Activated CD4-positive, alpha-beta T cell treated with anti-CD3 and anti-CD28 coated beads, Interleukin-2, Interleukin-6, amounts not matched to agents 100 ng/mL and 50 ng/mL, durations not matched to agents 16 hours and 8 hours (primary cell): ENCODE measurements around the gene ZDHHC14.

Experiments
- DNase-seq: peaks from one replicate; pipeline ENCODE4 v3.0.0-alpha.2; 2020

ZDHHC14 gene

GRCh38 chr6:157605484-157605883 is 224.5 kb downstream of the ZDHHC14 start:
- no peak for DNase-seq

- no peak for DNase-seq
Observed at GRCh38 chr6:157606516-157606915, 225.5 kb downstream of the ZDHHC14 start.

- no peak for DNase-seq
Observed at GRCh38 chr6:157607317-157608109, 226.5 kb downstream of the ZDHHC14 start.

DNA sequence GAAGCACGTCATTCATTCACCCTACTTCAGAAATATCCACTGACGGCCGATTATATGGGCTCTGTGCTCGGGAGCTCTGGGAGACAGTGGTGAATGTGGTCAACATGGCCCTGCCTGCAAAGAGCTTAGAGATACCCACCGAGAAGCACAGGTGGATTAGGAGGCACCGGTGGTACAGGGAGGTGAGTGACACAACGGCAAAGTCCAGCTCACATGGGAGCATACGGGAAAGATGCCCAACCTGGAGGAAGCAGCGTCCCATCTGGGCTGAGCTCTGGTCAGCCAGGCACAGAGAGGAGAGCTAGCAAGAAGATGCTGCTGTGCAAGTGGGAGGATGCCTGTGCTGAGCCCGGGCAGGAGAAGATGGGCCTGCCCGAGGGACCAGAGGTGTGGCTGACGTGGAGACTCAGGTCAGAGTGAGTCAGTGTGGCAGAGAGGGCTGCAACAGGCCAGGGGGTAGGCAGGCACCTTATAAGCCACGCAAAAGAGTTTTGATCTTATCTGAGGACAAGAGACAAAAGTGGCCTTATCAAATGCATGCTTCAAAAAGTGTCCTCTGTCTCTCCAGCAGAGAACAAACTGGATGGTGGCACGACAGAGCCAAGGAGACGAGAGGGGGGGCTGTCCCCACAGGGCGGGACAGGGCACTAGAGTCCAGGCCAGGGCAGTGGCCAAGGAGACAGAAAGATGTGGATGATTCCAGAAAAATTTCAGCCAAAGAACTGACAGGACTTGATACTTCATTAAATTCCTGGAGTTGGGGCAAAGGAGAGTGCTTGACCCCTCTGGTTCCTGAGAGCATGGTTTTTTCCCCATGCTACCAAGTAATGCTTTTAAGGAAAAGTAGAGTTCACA is 227.5 kb downstream of the ZDHHC14 start:
- no peak for DNase-seq

DNA sequence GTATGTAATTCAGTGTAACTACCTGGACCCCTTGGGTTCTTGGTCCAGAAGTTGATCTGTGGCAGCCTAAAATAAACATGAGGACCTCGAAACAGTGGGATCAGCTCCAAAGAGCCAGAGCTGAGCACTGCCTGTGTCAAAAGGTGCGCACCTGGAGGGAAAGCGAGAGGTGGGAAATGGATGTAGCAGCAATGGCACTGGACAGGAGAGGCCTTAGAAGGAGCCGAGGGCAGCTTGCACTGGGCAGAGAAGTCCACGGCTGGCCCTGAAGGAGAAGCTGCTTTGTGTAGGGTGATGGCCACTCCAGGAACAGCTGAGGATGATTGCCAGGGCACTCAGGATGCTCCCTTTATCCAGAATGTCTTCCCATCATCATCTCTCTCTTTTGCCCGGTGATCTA is 228.1 kb downstream of the ZDHHC14 start:
- no peak for DNase-seq

DNA sequence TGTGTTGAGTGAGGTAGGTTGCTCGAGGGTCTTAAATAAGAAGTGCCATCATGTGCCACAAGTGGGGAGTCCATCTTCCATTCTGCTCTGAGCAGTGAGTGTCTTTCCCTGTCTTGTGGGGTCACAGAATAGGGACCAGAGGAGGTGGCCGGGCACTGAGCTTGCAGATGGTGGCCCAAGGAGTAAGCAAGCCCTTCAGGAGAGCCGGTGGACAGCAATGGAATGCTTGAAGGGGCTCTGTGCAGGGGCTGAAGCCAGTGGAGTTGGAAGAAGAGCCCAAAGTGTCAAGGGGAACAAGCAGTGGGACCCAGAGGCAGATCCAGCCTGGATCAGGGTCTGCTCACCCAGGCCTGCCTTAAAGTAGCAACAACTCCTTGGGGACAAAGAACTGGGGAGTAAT is 228.6 kb downstream of the ZDHHC14 start:
- no peak for DNase-seq

- no peak for DNase-seq
Observed at GRCh38 chr6:157610451-157610999, 229.5 kb downstream of the ZDHHC14 start.

DNA sequence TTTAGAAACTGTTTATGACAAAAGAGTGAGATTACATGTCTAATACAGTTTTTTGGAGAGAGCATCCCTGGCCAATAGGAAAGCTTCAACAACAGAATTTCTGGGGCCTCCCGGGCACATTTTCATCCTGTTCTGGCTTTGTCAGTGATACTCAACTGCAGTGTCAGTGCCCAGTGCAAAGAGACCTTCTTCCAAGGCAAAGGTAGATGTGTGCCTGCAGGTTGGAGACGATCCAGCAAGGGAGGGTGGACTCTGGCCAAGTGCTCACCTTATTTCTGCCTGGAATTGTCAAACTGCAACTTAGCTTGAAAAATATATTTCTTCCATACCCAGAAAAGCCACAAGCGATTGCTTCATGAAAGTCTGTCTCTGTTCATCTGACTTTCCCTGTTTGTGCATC is 230.4 kb downstream of the ZDHHC14 start:
- no peak for DNase-seq

- DNase-seq: no peak
Observed at GRCh38 chr6:157613011-157613522, 232.1 kb downstream of the ZDHHC14 start.

GRCh38 chr6:157614026-157614568 is 233.1 kb downstream of the ZDHHC14 start:
- DNase-seq: no peak

DNA sequence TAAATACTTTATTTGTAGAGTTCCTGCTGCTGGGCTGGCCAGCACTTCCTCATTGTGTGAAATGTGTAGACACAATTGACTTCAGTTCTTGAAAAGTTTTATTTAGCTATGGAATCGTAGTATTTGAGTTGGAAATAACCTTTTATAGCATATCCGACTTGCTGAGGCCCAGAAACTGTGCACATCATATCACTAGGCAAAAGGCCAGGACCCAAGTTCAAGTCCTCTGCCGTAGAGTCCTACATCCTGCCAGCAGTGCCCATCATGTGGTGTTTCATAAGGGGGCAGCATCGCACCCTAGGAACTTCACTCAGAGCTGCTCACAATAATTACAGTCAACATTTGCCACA is 234.4 kb downstream of the ZDHHC14 start:
- no peak for DNase-seq

GRCh38 chr6:157615951-157616350 is 235.0 kb downstream of the ZDHHC14 start:
- DNase-seq: no peak

- DNase-seq: no peak
Observed at GRCh38 chr6:157620944-157621343, 240.0 kb downstream of the ZDHHC14 start.

DNA sequence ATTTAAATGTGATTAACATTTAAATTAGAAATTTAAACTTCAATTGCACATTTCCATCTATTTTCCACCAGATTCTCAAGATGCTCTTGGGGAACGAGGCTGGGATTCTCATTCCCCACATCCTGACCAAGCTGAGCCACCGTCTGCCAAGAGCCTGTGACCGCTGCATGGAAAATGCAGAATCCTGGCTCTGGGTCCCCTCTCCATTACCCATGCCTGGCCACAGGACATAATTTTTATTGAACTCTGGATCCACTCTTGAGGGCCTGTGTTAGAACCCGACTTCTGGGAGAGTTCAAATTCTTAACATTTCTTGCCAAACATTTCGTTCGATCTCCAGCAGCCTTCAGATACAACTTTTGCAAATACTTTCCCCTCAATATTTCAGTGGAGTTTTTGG is 240.4 kb downstream of the ZDHHC14 start:
- no peak for DNase-seq

DNA sequence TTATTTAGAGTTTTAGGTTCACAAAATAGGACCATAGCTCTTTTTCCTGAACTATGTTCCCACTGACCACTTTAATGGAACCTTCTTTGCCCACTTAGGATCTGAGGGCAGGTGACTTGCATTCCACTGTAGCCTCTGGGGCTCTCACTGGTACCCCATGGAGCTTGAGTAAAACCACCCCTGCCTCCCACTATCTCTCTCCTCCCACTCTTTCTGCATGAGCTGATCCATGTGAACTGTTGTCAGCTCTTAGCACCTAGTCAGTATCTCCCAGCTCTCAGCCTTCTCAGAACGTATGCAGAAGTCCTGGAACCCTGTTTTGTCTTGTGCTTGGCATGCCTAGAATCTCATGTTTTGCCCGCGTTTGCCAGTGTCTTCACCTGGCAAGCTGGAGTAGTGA is 241.4 kb downstream of the ZDHHC14 start:
- DNase-seq: no peak

DNA sequence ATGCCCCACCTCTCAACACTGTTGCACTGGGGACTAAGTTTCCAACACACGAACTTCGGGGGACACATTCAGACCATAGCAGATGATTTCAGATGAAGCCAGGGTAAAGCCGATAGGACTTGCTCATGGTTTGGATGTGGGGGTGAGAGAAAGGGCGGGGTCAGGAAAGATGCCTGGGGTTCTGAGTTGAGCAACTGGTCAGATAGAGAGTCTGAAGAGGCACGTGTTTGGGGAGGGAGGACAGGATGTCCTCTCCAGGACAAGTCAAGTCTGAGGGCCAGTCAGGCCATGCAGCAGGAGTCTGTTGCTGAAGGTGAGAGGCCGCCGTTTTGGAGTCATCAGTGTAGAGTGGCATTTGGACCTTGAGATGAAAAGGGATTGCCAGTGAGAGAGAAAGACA is 244.1 kb downstream of the ZDHHC14 start:
- no peak for DNase-seq

GRCh38 chr6:157625764-157626163 is 244.8 kb downstream of the ZDHHC14 start:
- no peak for DNase-seq

- DNase-seq: no peak
Observed at GRCh38 chr6:157627195-157627966, 246.4 kb downstream of the ZDHHC14 start.

DNA sequence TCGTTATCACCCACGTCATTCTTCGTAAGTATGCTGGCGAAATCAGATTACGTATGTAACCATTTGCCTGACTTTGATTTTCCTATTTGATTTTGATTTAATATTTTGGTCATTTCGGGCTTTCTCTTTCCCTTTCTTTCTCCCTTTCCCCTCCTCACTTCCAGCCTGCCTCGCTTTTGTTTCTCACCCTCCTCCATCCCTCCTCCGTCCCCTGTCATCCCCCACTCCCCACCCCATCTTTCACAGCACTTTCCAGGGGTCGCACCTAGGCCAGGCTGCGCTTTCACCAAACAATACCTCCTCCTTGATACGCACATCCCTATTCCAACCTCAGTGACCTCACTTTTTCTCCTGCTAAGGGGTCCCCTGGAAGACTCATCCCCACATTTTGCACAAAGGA is 247.5 kb downstream of the ZDHHC14 start:
- no peak for DNase-seq

- DNase-seq: no peak
Observed at GRCh38 chr6:157629220-157629619, 248.2 kb downstream of the ZDHHC14 start.

GRCh38 chr6:157630463-157631080 is 249.6 kb downstream of the ZDHHC14 start:
- no peak for DNase-seq

DNA sequence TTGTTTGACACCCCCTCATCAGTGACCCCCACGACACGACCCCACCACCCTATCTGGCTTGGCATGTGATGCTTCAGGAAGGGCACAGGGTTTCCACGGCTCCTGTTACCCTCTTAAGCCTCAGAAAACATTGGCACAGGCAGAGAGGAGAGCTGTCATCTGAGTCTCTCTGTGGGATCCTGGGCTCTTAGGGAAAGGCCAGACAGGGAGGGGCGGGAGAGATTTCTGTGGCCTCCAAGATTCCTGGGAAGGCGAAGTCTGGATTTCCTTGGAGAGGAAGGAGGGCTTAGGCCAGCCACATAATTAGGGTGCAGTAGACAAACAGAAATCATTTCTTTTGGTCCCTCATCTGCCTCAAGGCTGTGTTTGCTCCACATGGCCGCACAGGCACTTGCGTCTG is 250.4 kb downstream of the ZDHHC14 start:
- no peak for DNase-seq
